T-helper 2 cell (primary cell): ENCODE results near the gene TCF7L2.

ENCODE experiments used
- DNase-seq, 5 experiments: peaks; one replicate each; pipeline versions ENCODE4 v3.0.0 to v3.0.0-alpha.2; 2012 to 2022

TCF7L2 gene

GRCh38 chr10:113187063-113187777, 237.2 kb downstream of the TCF7L2 start:
- DNase-seq, result no peak

GRCh38 chr10:113199459-113199858, 249.4 kb downstream of the TCF7L2 start:
- no peak for DNase-seq

- no peak for DNase-seq
Observed at GRCh38 chr10:113202011-113202410, 252.0 kb downstream of the TCF7L2 start.

DNA sequence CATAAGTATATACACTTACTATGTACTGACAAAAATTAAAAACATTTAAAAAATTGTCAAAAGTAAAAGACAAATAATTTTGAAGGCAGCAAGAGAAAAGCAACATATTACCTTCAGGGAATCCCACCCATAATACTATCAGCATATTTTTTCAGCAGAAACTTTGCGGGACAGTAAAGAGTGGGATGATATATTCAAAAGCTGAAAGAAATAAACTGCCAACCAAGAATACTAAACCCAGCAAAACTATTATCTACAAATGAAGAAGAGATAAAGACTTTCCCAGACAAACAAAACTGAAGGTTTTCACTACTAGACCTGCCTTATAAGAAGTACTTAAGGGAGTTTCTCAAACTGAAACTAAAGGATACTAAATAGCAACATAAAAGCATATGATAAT, 257.9 kb downstream of the TCF7L2 start:
- DNase-seq, result no peak

DNA sequence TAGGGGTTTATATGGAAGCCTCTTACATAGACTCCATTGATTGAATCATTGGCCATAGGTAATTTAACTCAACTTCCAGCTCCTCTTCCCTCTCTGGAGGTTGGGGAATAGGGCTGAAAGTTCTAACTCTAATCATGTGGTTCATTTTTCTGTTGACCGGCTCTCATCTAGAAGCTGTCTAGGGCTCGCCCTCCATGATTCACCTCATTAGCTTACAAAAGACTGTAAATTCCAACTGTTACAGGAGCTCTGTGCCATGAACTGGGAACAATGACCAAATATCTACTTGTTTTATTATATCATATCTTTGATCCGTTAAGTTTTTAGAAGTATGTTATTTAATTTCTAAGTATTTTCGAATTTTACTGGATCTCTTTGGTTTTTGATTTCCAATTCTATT, 263.0 kb downstream of the TCF7L2 start:
- no peak for DNase-seq

DNA sequence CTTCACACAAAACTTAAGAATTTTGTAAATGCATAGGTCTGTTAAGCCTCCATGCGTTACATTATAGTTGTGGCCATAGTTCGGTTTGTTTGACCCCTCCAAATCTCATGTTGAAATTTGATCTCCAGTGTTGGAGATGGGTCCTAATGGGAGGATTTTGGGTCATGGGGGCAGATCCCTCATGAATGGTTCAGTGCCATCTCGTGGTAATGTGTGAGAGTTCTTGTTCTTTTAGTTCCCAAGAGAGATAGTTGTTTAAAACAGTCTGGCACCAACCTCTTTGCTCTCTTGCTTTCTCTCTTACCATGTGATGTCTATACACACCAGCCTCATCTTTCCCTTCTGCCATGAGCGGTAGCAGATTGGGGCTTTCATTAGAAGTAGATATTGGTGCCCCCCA, 264.3 kb downstream of the TCF7L2 start:
- DNase-seq, result no peak

DNA sequence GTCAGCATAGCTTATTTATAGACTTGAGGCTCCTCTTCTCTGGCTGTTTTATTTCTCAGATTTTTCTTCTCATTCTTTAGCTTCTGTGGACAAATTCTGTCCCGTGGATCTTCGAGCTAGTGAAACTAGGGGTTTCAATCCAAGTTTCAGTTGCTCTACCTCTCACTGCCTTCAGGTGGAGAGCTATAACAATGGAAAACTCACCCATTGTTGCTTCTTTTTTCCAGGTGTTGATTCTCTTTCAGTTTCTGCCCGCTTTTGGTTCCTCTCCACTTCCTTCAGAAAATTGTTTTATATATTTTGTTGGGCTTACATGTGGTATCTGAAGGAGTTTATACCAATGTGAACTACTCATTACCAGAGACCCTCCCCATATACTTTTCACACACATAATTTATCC, 266.1 kb downstream of the TCF7L2 start:
- DNase-seq, result no peak
